ENCODE data around the gene SULT1A3.
"Not testable (repeated sequence)": the region's sequence is repeated elsewhere in the genome, so short reads cannot be mapped to it uniquely, and the experiment has no call there.

SULT1A3 gene

GRCh38 chr16:30173054-30173453 is 26.0 kb upstream of the SULT1A3 start:
- H3K27ac ChIP-seq, result no peak overlapping the region
- TF ChIP-seq CTCF (conservative IDR thresholded peaks at IDR 0.05), result no peak

GRCh38 chr16:30176876-30177275 is 22.2 kb upstream of the SULT1A3 start:
- not testable (repeated sequence) for H3K27ac ChIP-seq

GRCh38 chr16:30179195-30179594 is 19.9 kb upstream of the SULT1A3 start:
- TF ChIP-seq CTCF (conservative IDR thresholded peaks at IDR 0.05), result no peak
- H3K27ac ChIP-seq, result 0 out of 2 replicates have a peak overlapping the region, but pooled peaks have one; percentile 18

GRCh38 chr16:30179931-30180330 is 19.1 kb upstream of the SULT1A3 start:
- H3K27ac ChIP-seq, result no peak overlapping the region
- TF ChIP-seq CTCF (conservative IDR thresholded peaks at IDR 0.05), result no peak

- no peak for TF ChIP-seq CTCF (conservative IDR thresholded peaks at IDR 0.05)
- no peak overlapping the region for H3K27ac ChIP-seq
Measured at GRCh38 chr16:30180741-30181140, 18.3 kb upstream of the SULT1A3 start.

GRCh38 chr16:30183233-30184095 is 15.6 kb upstream of the SULT1A3 start, which contains the start of gene CORO1A:
TSS of gene CORO1A (plus strand) at chr16:30183602. CDS start at chr16:30185210, 1,608 bp downstream.
- H3K27ac ChIP-seq, result peak within 1 kb of the TSS; percentile 68
- no peak for TF ChIP-seq CTCF (conservative IDR thresholded peaks at IDR 0.05)

GRCh38 chr16:30184096-30184890 is 14.8 kb upstream of the SULT1A3 start:
- H3K27ac ChIP-seq, result no peak overlapping the region
- no peak for TF ChIP-seq CTCF (conservative IDR thresholded peaks at IDR 0.05)
